Kidney (tissue), 14 donors: Measurements from ENCODE around the gene AQP1. TPM values are rescaled to one million over a fixed set of nuclear protein-coding genes. Genes with fewer than 3 reads are reported as not detected.

Source experiments
- DNase-seq, 5 donors: peaks; one replicate each; pipeline ENCODE4 v3.0.0-alpha.2; 2013 to 2020
- FAIRE-seq: peaks from 2 replicates; lab custom pipeline; 2012; peaks lifted over from hg19 to GRCh38; lab: Jason Lieb, UNC
- H3K27ac ChIP-seq, 2 donors: one replicate each; pipeline ENCODE4 v1.7.0; 2013; ENCODE audit warnings: low read depth in 2 of 2, low read length in 2 of 2, inconsistent platforms in 1 of 2
- H3K27me3 ChIP-seq: one replicate; pipeline ENCODE4 v1.7.1; 2013; ENCODE audit warnings: low read length, inconsistent platforms; ENCODE audit not compliant: control insufficient read depth, insufficient read depth
- H3K36me3 ChIP-seq, 3 donors: one replicate each; pipeline versions ENCODE4 v1.7.0 to v1.7.1; 2013; ENCODE audit warnings: low read length in 3 of 3, control low read depth in 1 of 3, inconsistent platforms in 1 of 3; ENCODE audit not compliant: insufficient read depth in 3 of 3, control insufficient read depth in 2 of 3
- H3K4me1 ChIP-seq, 3 donors: one replicate each; pipeline versions ENCODE4 v1.7.0 to v1.7.1; 2013; ENCODE audit warnings: low read length in 3 of 3, inconsistent platforms in 1 of 3, low read depth in 1 of 3; ENCODE audit not compliant: control insufficient read depth in 2 of 3, insufficient read depth in 2 of 3
- H3K4me3 ChIP-seq, 3 donors: one replicate each; pipeline versions ENCODE4 v1.7.0 to v1.8.1; 2013; ENCODE audit warnings: low read length in 3 of 3, control low read depth in 1 of 3, inconsistent platforms in 1 of 3
- H3K9ac ChIP-seq, 3 donors: one replicate each; pipeline versions ENCODE4 v1.7.0 to v1.7.1; 2013; ENCODE audit warnings: low read length in 3 of 3, control low read depth in 1 of 3, inconsistent platforms in 1 of 3
- H3K9me3 ChIP-seq, 3 donors: one replicate each; pipeline versions ENCODE4 v1.7.0 to v1.7.1; 2013; ENCODE audit warnings: low read length in 3 of 3, control low read depth in 1 of 3, inconsistent platforms in 1 of 3; ENCODE audit not compliant: control insufficient read depth in 2 of 3, insufficient read depth in 1 of 3
- CTCF ChIP-seq: IDR thresholded peaks from 3 replicates; pipeline ENCODE4 v1.5.1; 2012; ENCODE audit warnings: mild to moderate bottlenecking, moderate library complexity, borderline replicate concordance; ENCODE audit not compliant: insufficient read depth; ENCODE audit errors: extremely low read depth
- intact Hi-C: fragments of 100-400 bp; cut with DNase I; formaldehyde crosslinking; loops from one replicate; pipeline ENCODE4 v1.11.1; 2022
- polyA plus RNA-seq: library from polyadenylated mRNA; stranded (reverse); fragments of 350-450 nt; fragmentation: Illumina TruSeq; extraction: RNeasy Lipid Tissue Mini Kit (QIAGEN cat#74804); gene quantifications from one replicate; pipeline ENCODE4 v1.2.3, GENCODE V29; 2014; ENCODE audit warnings: low read depth, low replicate concordance; ENCODE audit not compliant: insufficient read depth
- total RNA-seq: library from RNA; stranded (reverse); fragmentation: NEBNext Ultra II Directional; extraction: Animal tissue kit (Norgen Biotek cat#: 25700); gene quantifications from one replicate; pipeline ENCODE4 v1.2.1, GENCODE V29; 2021
- donor health status: control.
- donor health status: control.
- donor health status: control.
- donor health status: control.
- donor health status: control.
- donor health status: DM: yes; HTN: yes; CAD: no.
- donor health status: Normal renal cell carcinoma (clear cell type).

Gene AQP1
- total and polyA plus RNA-seq, 2 donors from 2014 or later, result 291 to 617 TPM

- DNase-seq, result peak in 1 of 5 donors; percentile 52
- peak overlapping the region in 1 of 2 donors; percentile 61 for H3K27ac ChIP-seq
- peaks cover 0 to 25% (median 10%) of the 10 kb centered on the region in 3 donors for H3K4me1 ChIP-seq
- H3K4me3 ChIP-seq, result no peak overlapping the region
- intact Hi-C loops, result no loop called here
- H3K36me3 ChIP-seq, result no peaks in the 10 kb centered on the region
- H3K9me3 ChIP-seq, result no peaks in the 10 kb centered on the region
- no peak for TF ChIP-seq CTCF
- H3K27me3 ChIP-seq, result no peaks in the 10 kb centered on the region
- FAIRE-seq, result no peak
- H3K9ac ChIP-seq, result no peak overlapping the region
Measured at GRCh38 chr7:30934732-30935568, 23.3 kb downstream of the AQP1 start.

- no peaks in the 10 kb centered on the region for H3K36me3 ChIP-seq
- intact Hi-C loops, result no loop called here
Measured at GRCh38 chr7:30935569-30935877, 23.9 kb downstream of the AQP1 start.

GRCh38 chr7:30936650-30937245, 25.1 kb downstream of the AQP1 start:
- FAIRE-seq (no peak), DNase-seq (peak in 1 of 5 donors; percentile 40)
- Histone ChIP-seq H3K27me3 (no peaks in the 10 kb centered on the region), H3K9me3 (no peaks in the 10 kb centered on the region), H3K4me3 (no peak overlapping the region), H3K27ac (peak overlapping the region in 1 of 2 donors; percentile 27), H3K4me1 (peaks cover 0 to 21% (median 3%) of the 10 kb centered on the region in 3 donors), H3K36me3 (no peaks in the 10 kb centered on the region), H3K9ac (no peak overlapping the region)
- intact Hi-C loops, result no loop called here
- TF ChIP-seq CTCF, result no peak

More at GRCh38 chr7:30935569-30935877, 23.9 kb downstream of the AQP1 start:
- H3K27ac ChIP-seq, result peak overlapping the region in 1 of 2 donors; percentile 9
- no peaks in the 10 kb centered on the region for H3K27me3 ChIP-seq
- no peak for FAIRE-seq
- no peak for TF ChIP-seq CTCF
- H3K4me1 ChIP-seq, result peaks cover 0 to 25% (median 8%) of the 10 kb centered on the region in 3 donors
- no peaks in the 10 kb centered on the region for H3K9me3 ChIP-seq
- no peak for DNase-seq
- no peak overlapping the region for H3K4me3 ChIP-seq
- H3K9ac ChIP-seq, result no peak overlapping the region
